ENCODE results near the gene DNAH10.

DNAH10 gene

GRCh38 chr12:123963821-123964220 is 201.7 kb downstream of the DNAH10 start:
- ATAC-seq: no peak
- TF ChIP-seq ARNTL (CRISPR knock-in tag; IDR thresholded peaks at IDR 0.05; ENCODE audit: borderline replicate concordance, low read depth) (no peak), ISL1 (CRISPR knock-in tag; IDR thresholded peaks at IDR 0.05) (no peak), PPARA (CRISPR knock-in tag; IDR thresholded peaks at IDR 0.05; ENCODE audit: borderline replicate concordance) (no peak), RARB (CRISPR knock-in tag; IDR thresholded peaks at IDR 0.05) (no peak), ZNF70 (CRISPR knock-in tag; IDR thresholded peaks at IDR 0.05) (no peak), TSHZ2 (CRISPR knock-in tag; IDR thresholded peaks at IDR 0.05) (no peak), ZC3H10 (CRISPR knock-in tag; IDR thresholded peaks at IDR 0.05) (no peak), GLIS3 (CRISPR knock-in tag; IDR thresholded peaks at IDR 0.05) (no peak), OSR1 (CRISPR knock-in tag; IDR thresholded peaks at IDR 0.05) (no peak), TOX (CRISPR knock-in tag; IDR thresholded peaks at IDR 0.05; ENCODE audit: borderline replicate concordance) (no peak), ZFP3 (CRISPR knock-in tag; IDR thresholded peaks at IDR 0.05) (no peak), CREB5 (CRISPR knock-in tag; IDR thresholded peaks at IDR 0.05; ENCODE audit: low read depth) (no peak), SNAI2 (CRISPR knock-in tag; IDR thresholded peaks at IDR 0.05) (no peak), ZFP30 (CRISPR knock-in tag; IDR thresholded peaks at IDR 0.05) (no peak), PATZ1 (CRISPR knock-in tag; IDR thresholded peaks at IDR 0.05; ENCODE audit: borderline replicate concordance) (no peak), BACH2 (CRISPR knock-in tag; IDR thresholded peaks at IDR 0.05; ENCODE audit: borderline replicate concordance) (no peak), CSRNP3 (CRISPR knock-in tag; IDR thresholded peaks at IDR 0.05) (no peak), TCF4 (CRISPR knock-in tag; IDR thresholded peaks at IDR 0.05; ENCODE audit: borderline replicate concordance) (no peak), ZNF565 (CRISPR knock-in tag; conservative IDR thresholded peaks at IDR 0.05; ENCODE audit: low read depth) (no peak)

GRCh38 chr12:123965382-123965781 is 203.3 kb downstream of the DNAH10 start:
- no peak for ATAC-seq
- TF ChIP-seq CSDC2 (CRISPR knock-in tag; IDR thresholded peaks at IDR 0.05) (no peak), BACH2 (CRISPR knock-in tag; IDR thresholded peaks at IDR 0.05; ENCODE audit: borderline replicate concordance) (no peak), TOX (CRISPR knock-in tag; IDR thresholded peaks at IDR 0.05; ENCODE audit: borderline replicate concordance) (no peak), TSHZ2 (CRISPR knock-in tag; IDR thresholded peaks at IDR 0.05) (no peak), ZNF70 (CRISPR knock-in tag; IDR thresholded peaks at IDR 0.05) (no peak), CSRNP3 (CRISPR knock-in tag; IDR thresholded peaks at IDR 0.05) (no peak)
